HG02973 (cell line): ENCODE results near the gene CIT.
"Not testable (repeated sequence)": the region's sequence is repeated elsewhere in the genome, so short reads cannot be mapped to it uniquely, and the experiment has no call there.

ENCODE experiments used
- ATAC-seq: cut with Tn5 transposase; IDR thresholded peaks from one replicate; pipeline ENCODE4 v1.9.1; 2021; ENCODE audit warnings: moderate library complexity; ENCODE audit not compliant: unreplicated experiment

CIT gene

DNA sequence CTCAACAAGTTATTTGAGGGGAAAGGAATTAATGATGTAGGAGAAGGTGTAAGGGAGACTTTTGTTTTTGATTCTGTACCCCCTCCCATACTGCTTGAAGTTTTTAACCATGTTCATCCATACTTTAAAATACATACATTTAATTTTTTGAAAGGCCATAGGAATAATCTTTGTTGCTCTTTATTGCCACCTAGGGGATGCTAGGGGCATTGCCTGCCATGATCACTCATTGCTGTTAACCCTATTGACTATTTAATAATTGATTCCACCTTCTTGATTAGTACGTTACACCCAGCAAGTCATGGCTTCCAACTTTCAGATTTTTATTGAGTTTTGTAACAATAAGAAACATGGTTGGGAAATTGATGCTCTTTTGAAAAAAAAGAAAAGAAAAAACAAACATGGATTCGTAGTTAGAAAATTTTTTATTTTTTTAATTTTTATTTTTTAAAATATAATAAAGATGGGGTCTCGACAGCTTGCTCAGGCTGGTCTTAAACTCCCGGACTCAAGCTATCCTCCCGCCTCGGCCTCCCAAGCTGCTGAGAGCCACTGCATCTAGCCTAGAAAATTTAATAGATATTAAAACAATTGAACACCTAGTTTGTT, 217.7 kb downstream of the CIT start:
- ATAC-seq: peak; percentile 63

DNA sequence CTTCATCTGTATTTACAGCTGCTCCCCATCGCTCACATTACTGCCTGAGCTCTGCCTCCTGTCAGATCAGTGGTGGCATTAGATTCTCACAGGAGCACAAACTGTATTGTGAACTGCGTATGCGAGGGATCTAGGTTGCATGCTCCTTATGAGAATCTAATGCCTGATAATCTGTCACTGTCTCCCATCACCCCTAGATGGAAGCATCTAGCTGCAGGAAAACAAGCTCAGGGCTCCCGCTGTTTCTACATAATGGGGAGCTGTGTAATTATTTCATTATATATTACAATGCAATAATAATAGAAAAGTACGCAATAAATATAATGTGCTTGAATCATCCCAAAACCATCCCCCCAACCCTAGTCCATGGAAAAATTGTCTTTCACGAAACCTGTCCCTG, 219.0 kb downstream of the CIT start:
- ATAC-seq: not testable (repeated sequence)

DNA sequence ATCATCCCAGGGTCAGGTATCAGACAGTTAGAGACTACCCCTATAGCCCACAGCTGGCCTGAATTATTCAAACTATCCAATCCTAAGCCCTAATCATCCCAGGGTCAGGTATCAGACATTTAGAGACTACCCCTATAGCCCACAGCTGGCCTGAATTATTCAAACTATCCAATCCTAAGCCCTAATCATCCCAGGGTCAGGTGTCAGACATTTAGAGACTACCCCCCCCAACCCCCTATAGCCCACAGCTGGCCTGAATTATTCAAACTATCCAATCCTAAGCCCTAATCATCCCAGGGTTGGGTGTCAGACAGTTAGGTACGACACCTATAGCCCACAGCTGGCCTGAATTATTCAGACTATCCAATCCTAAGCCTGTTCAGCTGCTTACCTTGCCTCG, 220.1 kb downstream of the CIT start:
- not testable (repeated sequence) for ATAC-seq

DNA sequence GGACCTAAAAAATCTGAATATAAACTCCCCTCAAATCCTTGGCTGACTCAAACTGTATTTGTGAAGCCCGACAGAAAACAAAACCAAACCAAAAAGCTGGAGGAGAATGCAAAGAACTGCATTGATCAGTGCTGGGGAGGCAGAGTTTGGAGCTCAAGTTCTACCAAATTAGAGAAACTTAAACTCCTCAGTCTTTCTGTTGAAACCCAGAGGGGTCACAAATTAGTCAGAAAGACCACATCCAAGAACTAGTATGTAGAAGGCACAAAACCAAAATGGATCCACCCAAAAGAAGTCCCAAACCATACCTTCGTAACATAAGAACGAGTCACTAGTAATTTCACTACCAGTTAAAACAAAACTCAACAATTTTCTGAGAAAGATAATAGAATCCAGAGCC, 224.5 kb downstream of the CIT start:
- ATAC-seq: no peak

DNA sequence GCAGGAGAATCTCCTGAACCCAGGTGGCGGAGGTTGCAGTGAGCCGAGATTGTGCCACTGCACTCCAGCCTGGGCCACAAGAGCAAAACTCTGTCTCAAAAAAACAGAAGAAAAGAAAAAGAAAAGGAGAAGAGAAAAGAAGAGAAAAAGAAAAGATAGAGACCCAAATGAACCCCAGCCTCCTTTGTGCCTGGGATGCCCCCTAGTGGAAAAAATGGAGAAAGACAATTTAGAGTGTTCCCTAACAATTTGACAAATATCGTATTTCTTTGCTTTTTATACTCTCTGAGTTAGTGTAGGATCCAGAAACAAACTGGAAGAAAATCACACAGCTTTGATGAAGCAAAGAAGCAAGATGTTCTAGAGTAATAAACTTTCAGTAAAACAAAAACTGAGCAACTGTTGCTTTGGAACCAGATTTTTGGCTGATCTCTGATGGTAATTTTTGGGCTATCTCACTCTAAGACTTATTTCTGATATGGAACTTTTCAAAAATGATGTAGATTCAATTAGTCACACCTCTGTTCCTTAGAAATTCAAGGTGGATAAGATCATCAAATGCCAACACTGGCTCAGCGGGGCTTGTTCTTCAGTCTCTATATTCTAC, 227.8 kb downstream of the CIT start:
- ATAC-seq: no peak

DNA sequence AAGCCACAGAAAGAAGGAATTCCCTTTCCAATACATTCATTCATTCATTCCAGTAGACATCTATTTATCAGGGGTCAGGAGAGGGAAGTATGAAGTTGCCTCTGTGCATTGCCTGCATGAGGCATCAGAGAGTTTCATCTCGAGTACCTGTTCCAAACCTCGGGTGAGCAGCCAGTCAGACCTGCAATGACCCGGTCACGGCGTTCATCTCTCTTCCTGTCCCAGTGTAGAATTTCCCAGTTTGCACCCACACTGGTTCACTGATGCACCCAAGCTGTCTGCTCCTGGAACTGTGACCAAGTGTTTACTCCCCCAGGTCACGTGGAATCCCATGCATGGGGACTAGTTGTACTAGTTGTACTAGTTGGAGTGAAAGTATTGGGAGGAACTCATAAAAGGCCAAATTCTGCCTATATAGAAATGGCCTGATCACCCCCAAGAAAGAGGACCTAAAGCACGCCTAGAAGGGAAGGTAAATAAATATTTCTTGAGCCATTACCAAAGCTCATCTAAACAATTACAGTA, 231.5 kb downstream of the CIT start:
- ATAC-seq: no peak

DNA sequence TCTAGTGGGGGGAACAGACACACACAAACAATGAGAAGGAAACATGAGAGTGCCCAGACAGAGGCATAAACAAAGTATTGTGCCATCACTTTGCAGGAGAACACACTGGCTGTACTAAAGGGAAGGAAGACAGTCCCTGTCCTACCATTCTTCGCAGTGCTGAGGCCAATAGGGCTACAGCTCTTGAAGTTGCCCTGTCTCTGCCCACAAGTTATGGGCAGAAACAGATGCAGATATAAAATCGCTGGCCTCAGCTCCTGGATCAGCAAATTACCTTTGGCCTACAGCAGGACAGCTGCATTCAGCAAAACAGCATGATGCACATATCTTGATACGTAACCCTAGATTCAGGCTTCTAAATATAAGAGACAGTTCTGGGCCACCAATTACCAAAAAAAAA, 232.2 kb downstream of the CIT start:
- no peak for ATAC-seq

DNA sequence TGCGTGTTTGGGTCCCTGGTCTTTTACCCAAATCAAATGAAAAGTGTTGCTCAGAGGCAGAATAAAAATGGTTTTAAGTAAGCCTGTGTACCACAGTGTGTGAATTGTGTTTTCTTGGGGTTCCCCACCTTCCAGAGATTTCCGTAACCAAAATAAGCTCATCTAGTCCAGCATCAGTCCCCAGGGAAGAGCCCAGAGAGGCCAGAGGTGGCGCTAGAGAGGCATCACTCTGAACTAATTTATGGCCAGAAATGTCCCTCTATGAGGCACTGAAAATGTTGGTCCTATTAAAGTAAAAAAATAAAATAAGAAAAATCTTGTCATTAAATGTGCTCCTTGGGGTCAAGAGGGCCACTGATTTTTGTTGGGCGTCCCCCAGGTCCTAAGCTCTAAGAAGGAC, 234.1 kb downstream of the CIT start:
- ATAC-seq: no peak
